HFFc6 (cell line): ENCODE data around the gene NUP58. TPM values are rescaled to one million over a fixed set of nuclear protein-coding genes. Genes with fewer than 3 reads are reported as not detected.

Experiments used
- DNase-seq: peaks from one replicate; pipeline ENCODE4 v3.0.0-alpha.2; 2018
- H3K27ac Mint-ChIP-seq: 2 replicates; pipeline ENCODE4 v1.8.0; 2020; ENCODE audit warnings: mild to moderate bottlenecking, mixed read lengths
- H3K27me3 Mint-ChIP-seq: 2 replicates; pipeline ENCODE4 v1.8.0; 2021; ENCODE audit warnings: mild to moderate bottlenecking, moderate library complexity, mixed read lengths; ENCODE audit not compliant: insufficient read depth
- H3K36me3 Mint-ChIP-seq: 2 replicates; pipeline ENCODE4 v1.8.0; 2021; ENCODE audit warnings: low read depth, mixed read lengths
- H3K4me1 Mint-ChIP-seq: 2 replicates; pipeline ENCODE4 v1.8.0; 2020; ENCODE audit warnings: low read depth, mixed read lengths
- H3K4me3 Mint-ChIP-seq: 2 replicates; pipeline ENCODE4 v1.8.0; 2020; ENCODE audit warnings: mild to moderate bottlenecking, moderate library complexity, mixed read lengths
- H3K9me3 Mint-ChIP-seq: 2 replicates; pipeline ENCODE4 v1.8.0; 2020; ENCODE audit warnings: mild to moderate bottlenecking, mixed read lengths
- CTCF ChIP-seq: fragments of 200-600 bp; sonication (generic); IDR thresholded peaks from 2 replicates; pipeline ENCODE4 v1.5.0; 2021; ENCODE audit warnings: antibody characterized with exemption, mild to moderate bottlenecking
- total RNA-seq, 6 experiments: library from RNA; stranded (reverse); fragmentation: NEBNext Ultra II Directional; extraction: Animal tissue kit (Norgen Biotek cat#: 25700); gene quantifications; 2 replicates in 1 of 6; 3 replicates in 5 of 6; pipeline ENCODE4 v1.2.3, GENCODE V29; 2021

Gene NUP58
- total RNA-seq, 6 experiments from 2014 or later, result 44.6 to 51.6 (median 46.8) TPM

DNA sequence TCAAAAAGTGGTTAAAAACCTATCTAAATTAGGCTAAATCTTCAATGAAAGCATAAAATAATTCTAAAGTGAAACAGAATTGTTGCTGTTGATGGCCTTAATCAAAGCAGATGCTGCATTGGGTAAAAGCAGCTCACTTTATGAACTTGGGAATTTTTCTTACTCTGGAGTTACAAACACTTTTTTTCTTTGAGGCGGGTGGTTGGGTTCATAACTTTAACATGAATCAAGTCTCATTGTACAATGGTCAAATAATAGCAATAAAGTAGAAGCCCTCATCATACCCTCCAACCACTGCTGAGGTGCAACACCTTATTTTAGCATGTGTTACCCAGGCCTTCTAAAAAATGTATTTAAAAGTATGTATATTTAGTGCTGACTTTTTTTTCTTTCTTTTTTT, 29.1 kb downstream of the NUP58 start:
- no peak overlapping the region for H3K4me3 Mint-ChIP-seq
- H3K27me3 Mint-ChIP-seq, result no peaks in the 10 kb centered on the region
- peaks cover 44% of the 10 kb centered on the region for H3K36me3 Mint-ChIP-seq
- no peak for DNase-seq
- no peak overlapping the region for H3K27ac Mint-ChIP-seq
- H3K4me1 Mint-ChIP-seq, result peaks cover 19% of the 10 kb centered on the region
- no peaks in the 10 kb centered on the region for H3K9me3 Mint-ChIP-seq
- TF ChIP-seq CTCF, result no peak

DNA sequence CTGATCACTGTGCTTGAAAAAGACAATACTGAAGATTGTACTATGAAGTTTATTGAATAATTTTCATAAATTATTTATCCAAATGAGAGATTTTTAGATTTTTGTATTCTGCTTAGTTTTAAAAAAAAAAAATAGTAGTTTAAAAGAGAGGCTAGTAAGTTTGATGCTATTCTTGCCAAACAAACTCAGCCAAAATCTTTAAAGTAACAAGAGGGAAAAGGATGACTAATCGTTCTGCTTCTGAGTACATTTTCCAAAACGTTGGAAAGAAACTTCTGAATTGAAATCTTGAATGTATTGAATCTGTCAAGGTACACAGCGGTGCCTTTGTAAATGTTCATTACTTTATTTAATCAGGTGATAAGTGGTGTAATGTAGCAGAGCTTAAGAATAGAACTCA, 34.4 kb downstream of the NUP58 start:
- peaks cover 16% of the 10 kb centered on the region for H3K4me1 Mint-ChIP-seq
- no peaks in the 10 kb centered on the region for H3K27me3 Mint-ChIP-seq
- no peak overlapping the region for H3K4me3 Mint-ChIP-seq
- H3K9me3 Mint-ChIP-seq, result no peaks in the 10 kb centered on the region
- no peak for DNase-seq
- peaks cover 24% of the 10 kb centered on the region for H3K36me3 Mint-ChIP-seq
- H3K27ac Mint-ChIP-seq, result no peak overlapping the region
- no peak for TF ChIP-seq CTCF

DNA sequence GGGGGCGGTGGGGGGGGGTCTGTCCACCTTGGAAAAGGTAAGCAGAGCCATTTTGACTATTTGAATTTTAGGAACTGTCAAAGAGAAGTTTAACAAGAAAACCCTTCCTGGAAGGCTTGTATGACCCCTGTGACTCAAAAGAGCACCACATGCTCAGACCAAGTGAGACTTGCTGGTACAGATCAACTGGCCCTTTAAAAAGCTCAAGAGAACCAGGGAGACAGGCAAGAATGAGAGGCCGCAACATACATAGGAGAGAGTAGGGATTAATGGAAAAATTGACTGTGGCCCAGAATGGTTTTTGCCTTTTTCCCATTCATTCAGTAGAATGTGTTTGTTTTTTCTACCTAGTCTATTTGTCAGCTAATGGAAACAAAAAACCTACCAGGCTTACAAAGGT, 44.2 kb downstream of the NUP58 start:
- no peak for DNase-seq
- no peak overlapping the region for H3K27ac Mint-ChIP-seq
- H3K9me3 Mint-ChIP-seq, result no peaks in the 10 kb centered on the region
- H3K4me1 Mint-ChIP-seq, result no peaks in the 10 kb centered on the region
- H3K36me3 Mint-ChIP-seq, result no peaks in the 10 kb centered on the region
- H3K4me3 Mint-ChIP-seq, result no peak overlapping the region
- H3K27me3 Mint-ChIP-seq, result no peaks in the 10 kb centered on the region; the same call in 1 of the 2 replicates
- TF ChIP-seq CTCF, result no peak

DNA sequence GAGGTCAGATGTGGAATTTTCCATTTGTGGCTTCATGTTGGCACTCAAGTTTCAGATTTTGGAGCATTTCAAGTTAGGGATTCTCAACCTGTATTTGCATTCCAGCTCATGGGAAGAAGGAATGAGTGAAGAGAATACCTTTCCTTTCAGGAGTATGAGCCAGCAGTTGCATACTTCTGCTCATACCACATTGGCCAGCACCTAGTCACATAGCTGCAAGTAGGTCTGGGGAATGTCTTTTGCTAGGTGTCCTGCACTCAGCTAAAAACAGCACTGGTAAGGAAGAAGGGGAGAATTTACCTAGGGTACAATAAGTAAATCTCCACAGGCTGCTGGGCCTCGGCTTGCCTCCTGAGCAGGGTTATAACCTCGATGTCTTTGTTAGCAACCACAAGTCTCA, 45.7 kb downstream of the NUP58 start:
- Mint-ChIP-seq H3K9me3 (no peaks in the 10 kb centered on the region), H3K4me3 (no peak overlapping the region), H3K36me3 (no peaks in the 10 kb centered on the region), H3K27me3 (peaks cover 2% of the 10 kb centered on the region), H3K4me1 (no peaks in the 10 kb centered on the region), H3K27ac (no peak overlapping the region)
- no peak for TF ChIP-seq CTCF
- no peak for DNase-seq

- DNase-seq, result no peak
- Mint-ChIP-seq H3K36me3 (no peaks in the 10 kb centered on the region), H3K9me3 (no peaks in the 10 kb centered on the region), H3K27me3 (peaks cover 18% of the 10 kb centered on the region), H3K4me3 (no peak overlapping the region), H3K27ac (no peak overlapping the region), H3K4me1 (no peaks in the 10 kb centered on the region)
- TF ChIP-seq CTCF, result no peak
These were observed 50.0 kb downstream of the NUP58 start for GRCh38 chr13:25351404-25351803.

DNA sequence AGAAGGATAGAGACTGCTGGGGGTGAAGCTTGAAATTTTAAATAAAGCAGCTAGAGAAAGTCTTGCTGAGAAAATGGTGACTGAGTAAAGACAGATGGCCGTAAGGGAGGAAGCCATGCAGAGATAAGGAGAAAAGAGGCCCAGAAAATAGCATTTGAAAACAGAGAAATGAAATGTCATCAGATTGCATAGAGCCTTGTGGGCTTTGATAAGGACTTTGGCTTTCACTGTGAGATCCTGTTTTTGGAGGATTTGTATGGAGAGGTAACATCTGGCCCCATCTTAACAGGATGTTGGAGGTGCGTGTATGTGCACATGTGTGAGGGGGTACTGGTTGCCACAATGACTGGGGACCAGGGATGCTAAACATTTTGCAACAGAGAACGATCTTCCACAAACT, 50.8 kb downstream of the NUP58 start:
- no peaks in the 10 kb centered on the region for H3K4me1 Mint-ChIP-seq
- DNase-seq, result no peak
- no peaks in the 10 kb centered on the region for H3K9me3 Mint-ChIP-seq
- H3K27me3 Mint-ChIP-seq, result peaks cover 18% of the 10 kb centered on the region
- no peak overlapping the region for H3K4me3 Mint-ChIP-seq
- no peaks in the 10 kb centered on the region for H3K36me3 Mint-ChIP-seq
- no peak overlapping the region for H3K27ac Mint-ChIP-seq
- TF ChIP-seq CTCF, result no peak
